ENCODE data around the gene EIF2B2.

Gene EIF2B2

DNA sequence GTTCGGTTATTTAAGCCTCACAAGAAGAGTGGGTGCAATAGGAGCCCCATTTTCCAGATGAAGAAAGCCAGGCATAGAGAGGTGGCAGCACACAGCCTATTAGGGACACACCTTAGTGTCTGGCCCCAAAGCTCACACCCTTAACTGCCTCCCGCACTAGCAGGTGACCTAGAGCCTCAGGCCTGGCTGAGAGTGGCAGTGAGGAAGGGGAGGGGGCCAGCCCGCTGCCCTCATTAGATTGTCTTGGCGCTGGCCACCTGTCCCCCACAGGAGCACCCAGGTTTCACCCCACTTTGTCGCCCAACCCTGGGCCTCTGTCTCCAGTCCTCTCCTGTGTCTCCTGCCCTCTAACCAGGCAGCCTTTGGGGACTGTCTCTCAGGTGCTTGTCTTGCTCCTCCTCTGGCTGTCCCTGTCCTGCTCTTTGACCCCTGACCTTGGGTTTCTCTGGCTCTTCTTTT, 28.8 kb upstream of the EIF2B2 start:
- no peak for DNase-seq (ENCODE audit: low read depth in 2 of 2)

DNA sequence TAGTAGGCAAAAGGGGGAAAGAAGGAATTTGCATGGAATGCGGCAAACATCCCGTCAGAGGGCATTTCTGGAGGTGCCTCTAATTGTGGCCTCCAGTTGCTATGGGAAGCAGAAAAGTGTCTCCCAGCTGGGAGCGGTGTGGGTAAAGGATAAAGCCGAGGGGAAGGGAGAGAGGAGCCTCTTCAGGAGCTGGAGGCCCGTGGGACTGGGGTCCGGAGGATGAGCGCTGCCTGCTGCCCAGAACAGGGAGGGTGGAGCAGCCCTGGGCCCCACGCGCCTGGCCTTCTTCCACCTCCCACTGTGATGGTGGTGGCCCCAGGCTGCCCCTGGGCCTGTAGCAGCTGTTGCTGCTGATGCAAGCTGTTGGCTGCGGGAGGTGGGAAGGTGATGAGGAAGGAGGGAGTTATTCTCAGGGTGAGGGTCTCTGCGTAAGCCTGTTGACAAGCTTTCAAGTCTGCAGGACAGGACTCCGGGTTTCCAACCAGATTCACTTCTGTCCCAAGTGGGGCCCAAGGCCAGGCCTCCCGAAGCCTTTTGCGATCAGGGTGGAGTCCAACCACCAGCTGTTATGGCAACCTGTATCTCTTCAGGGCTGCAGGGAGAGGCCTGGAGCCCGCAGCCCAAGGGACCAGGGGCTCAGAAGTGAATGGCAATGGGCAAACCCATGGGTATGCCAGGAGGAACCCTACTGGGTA, 28.2 kb upstream of the EIF2B2 start:
- DNase-seq (ENCODE audit: low read depth in 2 of 2), result no peak

DNA sequence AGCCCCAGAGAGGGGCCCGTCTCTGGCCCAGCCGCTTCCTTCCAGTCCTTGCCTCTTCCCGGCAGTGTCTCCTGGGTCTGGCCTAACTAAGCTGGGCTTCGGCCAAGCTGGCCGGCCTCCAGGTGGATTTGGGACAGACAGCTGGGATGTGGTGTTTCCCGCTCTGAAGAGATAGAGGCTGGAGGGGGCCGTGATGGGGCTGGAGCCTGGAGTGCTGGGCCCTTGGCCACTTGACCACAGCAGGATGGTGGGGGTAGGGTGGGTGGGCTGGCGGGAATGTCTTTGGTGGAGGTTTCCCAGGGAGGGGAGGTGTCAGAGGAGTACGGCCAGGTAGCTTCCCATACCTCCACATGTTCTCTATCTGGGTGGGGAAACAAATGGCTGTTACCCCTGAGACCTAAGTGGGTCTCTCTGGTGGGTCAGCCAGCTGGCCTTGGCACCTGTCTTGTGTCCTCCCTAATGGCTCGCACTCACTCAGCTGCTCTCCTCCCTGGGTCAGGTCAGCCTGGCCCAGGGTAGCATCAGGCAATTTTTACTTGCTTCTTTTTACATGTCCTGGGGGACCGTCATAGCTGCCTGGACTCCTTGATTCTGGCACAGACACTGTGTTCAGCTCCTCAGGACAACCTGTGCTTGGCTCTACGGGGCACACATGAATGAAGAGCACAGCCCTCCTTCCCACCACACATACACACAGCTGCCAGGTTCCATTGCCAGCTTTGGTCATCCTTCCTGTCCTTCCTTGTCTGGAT, 27.5 kb upstream of the EIF2B2 start:
- no peak for DNase-seq (ENCODE audit: low read depth in 2 of 2)

DNA sequence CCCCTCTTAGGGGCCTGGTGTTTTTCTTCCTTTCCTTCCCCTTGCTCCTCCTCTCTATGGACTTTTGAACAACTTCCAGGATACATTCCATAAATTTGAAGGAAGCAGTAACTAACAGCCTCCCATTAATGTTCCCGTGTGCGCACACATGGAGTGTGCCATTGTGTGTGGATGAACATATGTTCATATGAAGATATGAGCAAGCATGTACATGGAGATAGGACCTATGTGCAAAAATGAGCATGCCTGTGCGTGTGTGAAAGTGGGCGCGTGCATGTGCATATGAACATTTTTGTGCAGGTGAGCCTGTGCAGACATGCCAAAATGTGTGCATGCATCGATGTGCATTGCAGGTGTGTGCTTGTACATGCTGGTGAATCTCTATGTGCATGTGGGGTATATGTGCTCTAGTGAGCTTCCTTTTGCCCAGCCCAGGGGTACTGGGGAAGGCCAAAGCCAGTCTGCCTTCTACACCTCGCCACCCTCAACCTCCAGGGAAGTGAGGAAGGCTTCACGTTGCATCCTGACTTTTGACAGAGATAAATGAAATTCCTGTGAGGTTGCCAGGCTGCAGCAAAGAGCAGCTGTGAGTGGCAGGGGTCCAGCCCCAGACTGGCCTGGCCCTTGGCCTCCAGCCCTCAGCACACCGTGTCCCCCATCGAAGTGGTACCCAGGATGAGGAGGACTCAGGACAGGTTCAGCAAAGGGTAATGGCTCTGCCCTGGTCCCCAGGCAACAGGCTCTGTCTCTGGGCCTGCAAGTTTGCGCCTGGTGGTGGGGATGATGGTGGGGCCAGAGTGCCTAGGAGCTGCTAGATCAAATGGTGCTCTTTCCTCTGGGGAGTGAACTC, 26.2 kb upstream of the EIF2B2 start:
- no peak for DNase-seq (ENCODE audit: low read depth in 2 of 2)

DNA sequence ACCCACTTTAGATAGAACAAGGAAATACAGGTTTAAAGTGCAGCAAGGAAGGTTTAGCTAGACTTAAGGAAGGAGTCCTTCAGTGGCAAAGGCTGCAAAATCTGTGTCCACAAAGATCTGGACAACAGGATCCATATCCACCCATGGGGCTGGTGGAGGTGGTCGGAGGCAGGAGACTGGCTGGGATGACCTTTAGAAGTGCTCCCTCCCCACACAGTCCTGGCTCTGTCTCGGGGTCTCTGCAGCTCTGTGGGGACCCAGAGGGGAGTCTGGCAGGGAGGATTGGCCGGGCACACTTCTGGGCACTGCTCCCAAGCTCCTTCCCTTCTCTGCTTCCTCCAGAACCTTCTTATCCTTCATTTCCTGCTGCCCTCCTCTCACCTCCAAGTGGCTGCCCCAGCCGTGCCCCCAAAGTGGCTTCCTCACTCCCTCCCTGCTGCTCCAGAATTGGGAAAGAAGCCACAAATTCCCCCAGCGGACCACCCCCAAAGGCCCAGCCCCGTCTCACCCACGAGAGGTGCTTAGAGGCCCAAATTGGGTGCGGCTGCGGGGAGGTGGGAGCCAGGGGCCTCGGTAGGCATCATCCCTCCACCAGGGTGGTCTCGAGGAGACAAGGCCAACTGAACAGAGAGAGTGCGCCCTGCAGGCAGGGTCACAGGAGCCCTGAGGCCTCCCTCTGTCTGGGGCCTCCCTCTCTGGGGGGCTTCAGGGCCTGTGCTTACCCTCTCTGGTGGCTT, 25.4 kb upstream of the EIF2B2 start:
- DNase-seq (ENCODE audit: low read depth in 2 of 2), result no peak

DNA sequence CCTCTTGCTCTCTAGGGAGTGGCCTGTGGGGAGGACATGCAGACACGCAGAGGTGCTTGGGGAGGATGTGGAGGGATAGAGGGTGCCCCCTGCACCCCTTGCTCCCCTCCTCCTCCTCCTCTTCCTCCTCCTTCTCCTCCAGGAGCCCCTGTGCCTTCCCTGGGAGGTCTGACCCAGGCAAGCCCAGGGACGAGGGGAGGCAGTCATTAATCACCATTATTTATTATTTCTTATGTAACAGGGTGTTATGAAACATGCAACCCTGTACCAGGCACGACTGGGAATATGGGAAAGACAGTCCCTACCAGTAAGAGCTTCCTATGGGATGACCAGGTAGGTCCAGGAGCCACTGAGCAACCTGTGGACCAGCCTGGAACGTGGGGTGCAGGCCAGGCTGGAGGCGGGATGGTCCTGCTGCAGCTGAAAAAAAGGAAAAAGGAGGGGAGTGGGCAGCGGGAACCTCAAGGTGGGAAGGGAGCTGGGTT, 24.8 kb upstream of the EIF2B2 start:
- no peak for DNase-seq (ENCODE audit: low read depth in 2 of 2)

DNA sequence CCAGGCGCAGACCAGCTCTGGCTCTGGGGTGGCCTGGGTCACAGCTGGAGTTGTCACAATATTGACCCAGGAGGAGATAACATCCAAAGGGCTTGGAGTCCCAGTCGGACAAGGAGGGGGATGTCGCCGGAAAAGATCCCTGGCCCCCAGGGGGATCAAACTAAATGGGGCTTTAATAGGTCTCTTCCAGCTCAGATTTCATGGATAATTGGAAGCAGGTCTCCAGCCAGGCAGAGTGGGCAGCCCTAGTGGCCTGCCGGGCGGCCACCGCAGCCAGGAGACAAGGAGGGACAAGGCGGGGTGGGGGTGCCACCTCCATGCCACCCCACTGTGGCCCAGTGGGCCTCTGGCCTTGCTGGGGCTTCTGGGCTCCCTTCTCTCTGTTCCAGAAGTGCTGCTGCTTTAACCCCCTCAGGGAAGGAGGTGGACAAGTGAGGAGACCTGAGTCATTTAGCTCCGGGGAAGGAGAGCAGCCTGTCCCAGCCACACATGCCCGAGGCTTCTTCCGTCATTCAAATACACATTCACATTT, 24.2 kb upstream of the EIF2B2 start:
- DNase-seq (ENCODE audit: low read depth in 2 of 2), result no peak

DNA sequence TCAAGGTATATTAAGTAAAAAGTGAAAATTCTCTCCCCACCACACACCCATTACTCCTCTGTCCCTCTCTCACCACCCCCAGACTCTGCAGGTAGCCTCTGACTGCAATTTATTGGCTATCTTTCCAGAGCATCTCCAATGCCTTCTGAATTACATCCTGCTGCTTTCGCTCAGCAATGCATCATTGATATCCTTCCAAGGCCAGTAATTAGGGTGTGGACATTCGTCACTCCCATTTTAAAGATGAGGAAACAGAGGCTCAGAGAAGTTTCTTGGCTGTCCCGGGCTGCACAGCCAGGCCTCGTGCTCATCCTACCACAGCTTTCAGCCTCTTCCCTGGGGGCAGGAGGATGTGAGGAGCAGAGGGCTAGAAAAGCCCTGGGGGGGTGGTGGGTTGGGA, 23.7 kb upstream of the EIF2B2 start:
- no peak for DNase-seq (ENCODE audit: low read depth in 2 of 2)

DNA sequence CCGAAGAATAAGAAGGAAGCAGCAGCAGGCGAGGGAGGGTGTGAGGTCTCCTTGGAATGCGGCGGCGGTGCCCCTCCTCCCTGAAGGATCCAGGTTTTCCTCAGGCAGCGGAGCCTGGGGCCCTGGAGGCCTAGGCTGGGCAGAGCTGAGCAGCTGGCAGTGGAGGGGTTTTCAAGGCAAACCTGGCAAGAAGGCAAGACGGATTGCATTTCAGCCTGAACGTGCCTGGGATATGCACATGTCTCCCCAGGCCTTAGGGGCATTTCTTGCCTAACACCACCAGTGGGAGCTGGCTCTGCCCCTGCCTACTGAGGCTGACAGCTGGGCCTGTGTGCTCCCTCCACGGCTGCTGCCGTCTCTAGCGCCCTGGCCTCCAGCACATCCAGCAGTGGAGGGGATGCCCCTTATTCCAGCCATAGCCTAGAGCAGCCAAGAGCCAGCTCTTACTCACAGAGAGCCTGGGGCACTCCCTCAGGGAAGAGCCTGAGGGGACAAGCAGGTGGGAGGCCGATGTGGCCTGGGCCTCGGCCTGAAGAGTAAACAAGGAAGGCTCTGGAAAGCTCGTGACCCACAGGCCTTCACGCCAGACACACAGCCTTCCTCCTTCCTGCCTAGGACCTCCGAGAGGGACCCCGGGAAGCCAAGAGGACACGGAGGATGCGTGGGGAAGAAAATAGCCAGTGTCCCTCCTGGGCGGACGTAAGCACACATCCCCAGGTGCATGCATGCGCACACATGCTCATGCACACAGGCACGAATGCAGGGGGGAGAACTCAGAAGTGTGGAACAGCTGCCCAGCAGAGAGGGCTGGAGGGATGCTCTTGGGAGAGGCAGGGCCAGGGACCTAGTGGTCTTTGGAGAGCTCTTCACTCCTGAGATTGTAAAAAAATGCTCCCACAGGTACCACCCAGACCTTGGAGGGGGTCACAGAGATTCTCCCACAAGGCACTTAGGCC, 23.0 kb upstream of the EIF2B2 start:
- DNase-seq (ENCODE audit: low read depth in 2 of 2), result no peak

DNA sequence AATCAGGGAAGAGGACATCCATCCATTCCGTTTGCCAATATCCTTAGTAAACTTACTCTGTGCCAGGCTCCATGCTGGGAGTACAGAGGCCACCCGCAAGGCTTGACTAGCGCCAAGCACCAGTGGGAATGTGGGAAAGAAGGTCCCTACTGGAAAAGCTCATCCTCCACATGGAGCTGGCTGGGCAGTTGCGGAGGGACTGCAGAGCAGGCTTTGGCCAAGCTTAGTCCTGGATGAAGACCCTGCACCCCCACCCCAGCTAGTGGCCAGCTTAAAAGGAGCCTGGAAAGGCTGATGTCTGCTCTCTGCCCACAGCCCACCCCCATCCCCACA, 22.4 kb upstream of the EIF2B2 start:
- DNase-seq (ENCODE audit: low read depth in 2 of 2), result no peak

DNA sequence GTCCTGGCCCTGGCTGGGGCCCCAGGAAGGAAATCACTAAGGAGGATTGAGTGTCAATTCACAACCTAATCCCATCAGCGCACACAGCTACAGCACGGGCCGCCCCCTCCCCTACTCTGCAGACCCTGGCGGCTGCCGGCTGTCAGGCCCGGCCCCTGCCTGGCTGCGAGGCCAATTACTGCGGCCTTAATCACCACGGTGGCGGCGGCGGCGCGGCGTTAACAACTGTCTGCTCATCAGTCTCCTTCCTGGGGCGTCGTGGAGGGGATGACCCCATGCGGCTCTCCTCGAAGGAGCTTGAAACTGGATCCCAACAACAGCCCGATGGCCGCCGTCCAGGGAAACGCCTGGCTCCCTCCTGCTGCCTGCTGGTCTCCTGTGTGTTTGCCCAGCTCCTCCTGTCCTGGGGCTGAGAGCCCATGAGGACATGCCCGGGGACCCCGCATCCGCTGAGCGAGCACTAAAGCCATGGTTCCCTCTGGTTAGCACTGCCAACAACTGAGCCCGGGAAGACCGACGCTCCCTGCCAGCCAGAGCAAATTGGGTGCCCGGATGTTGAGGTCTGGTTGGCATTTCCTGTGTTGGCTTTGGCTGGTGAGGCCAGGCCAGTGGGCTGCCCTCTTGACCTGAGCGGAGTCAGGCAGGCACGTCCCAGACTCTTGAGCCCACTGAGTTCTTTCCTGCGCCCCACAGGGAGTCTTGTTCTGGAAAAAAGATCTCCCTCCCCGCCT, 21.8 kb upstream of the EIF2B2 start:
- DNase-seq (ENCODE audit: low read depth in 2 of 2), result no peak

DNA sequence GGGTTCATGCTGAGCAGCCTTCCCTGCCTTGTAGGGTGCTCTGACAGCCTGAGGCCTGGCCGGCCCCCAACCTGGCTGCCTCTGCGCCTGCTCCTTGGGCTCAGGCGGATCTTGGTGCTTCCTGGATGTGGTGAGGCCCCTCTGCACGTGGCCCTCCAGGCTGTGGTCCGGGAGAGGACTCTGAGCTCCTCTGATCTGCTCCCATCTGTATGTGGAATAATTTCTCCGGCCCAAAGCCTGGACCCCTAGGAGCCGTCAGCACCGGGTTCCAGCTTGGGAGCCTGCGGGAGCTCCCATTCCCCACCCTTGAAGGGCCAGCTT, 21.3 kb upstream of the EIF2B2 start:
- no peak for DNase-seq (ENCODE audit: low read depth in 2 of 2)

DNA sequence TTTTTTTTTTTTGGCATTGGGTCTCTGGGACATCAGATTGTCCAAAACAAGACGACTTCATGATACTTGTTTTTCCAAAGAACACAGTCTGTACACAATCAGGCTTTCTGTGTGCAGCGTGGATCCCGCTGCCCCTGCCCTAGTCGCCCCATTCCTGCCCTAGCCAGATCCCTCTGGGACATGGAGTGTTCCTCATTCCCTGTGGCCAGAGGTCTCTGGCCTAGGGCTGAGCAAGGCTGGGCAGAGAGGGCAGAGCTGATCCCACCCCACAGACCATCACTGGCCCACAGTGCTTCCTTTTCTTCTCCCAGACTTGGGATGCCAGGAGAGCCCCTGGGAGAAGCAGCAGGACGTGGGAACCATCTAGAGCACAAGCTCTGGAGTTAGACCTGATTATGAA, 20.9 kb upstream of the EIF2B2 start:
- no peak for DNase-seq (ENCODE audit: low read depth in 2 of 2)

DNA sequence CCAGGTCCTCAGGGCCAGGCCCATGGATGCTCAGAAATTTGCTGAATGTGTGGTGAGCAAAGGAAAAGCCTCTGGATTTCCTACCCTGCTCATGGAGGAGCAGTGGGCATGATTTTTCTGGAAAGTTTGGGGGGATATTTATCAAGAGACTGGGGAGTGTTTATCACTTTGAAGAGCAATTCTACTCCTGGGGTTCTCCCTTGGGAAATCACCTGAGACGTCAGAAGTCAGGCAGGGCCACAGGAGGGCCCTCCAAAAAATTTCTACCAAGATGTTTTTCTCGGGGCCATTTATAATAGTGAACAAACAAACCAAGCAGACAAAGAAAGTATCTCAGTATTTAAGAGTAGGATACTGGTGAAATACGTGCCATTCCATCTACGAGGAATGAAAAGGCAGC, 20.1 kb upstream of the EIF2B2 start:
- no peak for DNase-seq (ENCODE audit: low read depth in 2 of 2)

DNA sequence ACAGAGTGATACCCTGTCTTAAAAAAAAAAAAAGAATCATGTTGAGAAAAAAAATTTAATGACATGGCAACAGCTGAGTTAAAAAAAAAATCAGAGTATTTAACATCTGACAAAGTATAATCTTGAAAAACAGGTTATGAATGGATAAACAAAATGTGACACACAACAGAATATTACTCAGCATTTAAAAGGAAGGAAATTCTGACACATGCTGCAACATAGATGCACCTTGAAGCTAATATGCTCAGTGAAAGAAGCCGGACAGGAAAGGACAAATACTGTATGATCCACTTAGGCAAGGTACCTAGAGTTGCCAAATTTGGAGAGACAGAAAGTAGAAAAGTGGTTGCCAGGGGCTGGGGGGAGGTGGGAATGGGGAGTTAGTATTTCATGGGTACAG, 19.4 kb upstream of the EIF2B2 start:
- no peak for DNase-seq (ENCODE audit: low read depth in 2 of 2)

DNA sequence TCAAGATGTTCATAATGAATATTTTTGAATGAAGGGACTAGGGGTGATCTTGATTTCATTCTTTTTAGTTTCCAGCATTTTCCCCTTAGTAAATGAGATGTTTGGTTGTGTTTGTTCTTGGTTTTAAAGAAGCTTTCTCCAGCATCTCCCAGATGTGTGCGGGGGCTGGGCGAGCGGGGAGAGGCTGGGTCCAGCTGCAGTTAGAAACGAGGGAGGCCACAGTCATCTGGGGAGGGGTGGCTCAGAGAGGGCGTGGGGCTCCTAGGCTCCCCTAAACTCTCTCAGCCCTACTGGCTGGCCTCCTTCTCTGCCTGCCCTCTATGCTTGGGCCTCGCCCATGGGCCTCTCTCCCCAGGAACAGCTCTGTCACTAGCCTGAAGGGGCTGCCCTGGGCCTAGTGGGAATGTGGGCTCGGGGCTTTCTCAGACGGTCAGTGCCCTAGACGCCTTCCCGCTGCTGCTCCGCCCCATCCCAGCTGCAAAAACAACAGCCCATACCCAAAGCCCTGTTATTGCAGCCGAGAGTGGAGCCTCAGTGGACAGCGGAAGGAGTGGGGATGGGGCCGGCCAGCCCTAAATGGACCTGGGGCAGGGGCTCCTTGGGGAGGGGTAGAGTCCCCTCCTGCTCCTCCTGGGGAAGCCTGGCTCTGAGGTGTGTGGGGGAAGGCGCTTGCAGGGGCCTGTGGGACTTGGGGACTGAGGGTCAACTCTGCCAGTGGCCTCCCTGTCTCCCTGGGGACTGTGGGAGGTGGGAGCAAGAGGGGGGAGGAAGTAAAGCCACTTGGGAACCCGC, 18.3 kb upstream of the EIF2B2 start:
- no peak for DNase-seq (ENCODE audit: low read depth in 2 of 2)

DNA sequence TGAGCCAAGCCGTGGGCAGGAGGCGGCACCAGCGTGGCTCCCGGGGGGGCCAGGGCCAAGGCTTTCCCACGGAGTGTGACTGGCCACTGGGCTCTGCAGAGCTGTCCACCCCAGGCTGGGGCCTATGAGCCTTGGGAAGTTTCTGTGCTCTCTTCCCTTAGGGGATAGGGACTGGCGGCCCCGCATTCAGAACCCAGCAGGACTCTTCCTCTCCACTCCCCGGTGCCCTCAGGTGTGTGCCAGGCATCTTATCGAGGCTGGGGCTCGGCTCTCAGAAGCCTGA, 17.8 kb upstream of the EIF2B2 start:
- no peak for DNase-seq (ENCODE audit: low read depth in 2 of 2)

DNA sequence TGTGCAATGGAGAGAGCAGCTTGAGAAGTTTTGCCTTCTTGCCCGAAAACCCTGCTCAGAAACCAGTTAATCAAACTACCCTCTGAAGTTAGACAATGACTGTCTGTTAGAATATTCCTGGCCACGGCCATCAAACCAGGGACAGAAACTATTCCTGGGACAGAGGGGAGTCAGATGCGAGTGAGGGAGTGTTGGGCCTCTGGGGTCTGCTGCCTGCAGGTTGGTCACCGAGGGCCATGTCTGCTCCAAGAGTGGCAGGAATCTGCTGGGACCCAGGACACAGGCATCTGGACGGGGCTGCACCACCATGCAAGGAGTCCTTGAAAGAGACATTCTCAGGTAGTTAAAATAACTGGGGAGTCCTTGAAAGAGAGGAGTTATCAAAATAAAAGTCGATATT, 16.9 kb upstream of the EIF2B2 start:
- DNase-seq (ENCODE audit: low read depth in 2 of 2), result no peak

DNA sequence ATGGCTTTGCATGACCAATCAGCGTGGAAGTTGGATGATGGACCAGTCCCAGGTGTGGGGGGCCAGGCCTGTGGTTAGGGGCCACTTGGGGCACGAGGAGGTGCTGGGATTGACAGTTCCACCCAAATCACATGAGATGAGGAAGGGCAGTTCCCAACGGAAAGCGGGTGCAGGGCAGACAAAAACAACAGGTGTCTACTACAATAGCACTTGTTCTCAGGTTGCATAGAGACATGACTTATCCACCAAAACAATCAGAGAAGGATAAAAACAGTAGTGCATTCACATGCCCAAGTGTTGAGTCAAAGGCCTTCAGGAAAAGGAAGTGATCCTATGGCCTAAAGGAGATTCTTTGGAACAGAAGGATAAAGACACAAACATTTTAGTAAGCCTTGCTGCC, 14.6 kb upstream of the EIF2B2 start:
- no peak for DNase-seq (ENCODE audit: low read depth in 2 of 2)

All from stimulated activated CD8-positive, alpha-beta memory T cell treated with anti-CD3 and anti-CD28 coated beads, Interleukin-7, amount 100 ng/mL, for 4 hours (primary cell).